Karpas-422 (cell line): ENCODE data around the gene F13A1. TPM values are rescaled to one million over a fixed set of nuclear protein-coding genes. Genes with fewer than 3 reads are reported as not detected.

Experiments
- DNase-seq: peaks from one replicate; pipeline ENCODE4 v3.0.0-alpha.2; 2015
- H2AFZ ChIP-seq: fragments of 200-600 bp; sonication (generic); 2 replicates; pipeline ENCODE4 v1.6.1; 2014; ENCODE audit warnings: antibody characterized with exemption, low read length, mixed read lengths
- H3K27ac ChIP-seq: fragments of 200-600 bp; sonication (generic); 2 replicates; pipeline ENCODE4 v1.5.1; 2014; ENCODE audit warnings: mild to moderate bottlenecking, low read length, moderate library complexity
- H3K27me3 ChIP-seq: fragments of 200-600 bp; sonication (generic); 2 replicates; pipeline ENCODE4 v1.6.1; 2014; ENCODE audit warnings: low read length, mixed read lengths
- H3K36me3 ChIP-seq: fragments of 200-600 bp; sonication (generic); 2 replicates; pipeline ENCODE4 v1.6.1; 2014; ENCODE audit warnings: low read length, mixed read lengths; ENCODE audit not compliant: insufficient read depth
- H3K4me1 ChIP-seq: fragments of 200-600 bp; sonication (generic); 2 replicates; pipeline ENCODE4 v1.6.1; 2014; ENCODE audit warnings: mild to moderate bottlenecking, low read length, mixed read lengths
- H3K4me2 ChIP-seq: fragments of 200-600 bp; sonication (generic); 2 replicates; pipeline ENCODE4 v1.6.1; 2014; ENCODE audit warnings: low read length, low read depth, mild to moderate bottlenecking; ENCODE audit not compliant: poor library complexity, severe bottlenecking
- H3K4me3 ChIP-seq: fragments of 200-600 bp; sonication (generic); 2 replicates; pipeline ENCODE4 v1.5.1; 2014; ENCODE audit warnings: mild to moderate bottlenecking, antibody characterized with exemption, low read length, mixed read lengths
- H3K79me2 ChIP-seq: fragments of 200-600 bp; sonication (generic); 2 replicates; pipeline ENCODE4 v1.6.1; 2014; ENCODE audit warnings: mild to moderate bottlenecking, low read length, mixed read lengths
- H3K9ac ChIP-seq: fragments of 200-600 bp; sonication (generic); 2 replicates; pipeline ENCODE4 v1.6.0; 2014; ENCODE audit warnings: low read length
- H3K9me2 ChIP-seq: fragments of 200-600 bp; sonication (generic), shearing (Covaris generic); replicated peaks from 2 replicates; pipeline ENCODE4 v1.6.0; 2014; ENCODE audit warnings: mild to moderate bottlenecking, low read length, moderate library complexity; ENCODE audit not compliant: insufficient read depth
- H3K9me3 ChIP-seq: fragments of 300-700, 200-600 bp; sonication (generic); 2 replicates; pipeline ENCODE4 v1.6.1; 2014; ENCODE audit warnings: low read length, mixed read lengths
- H4K20me1 ChIP-seq: fragments of 200-600 bp; sonication (generic); 2 replicates; pipeline ENCODE4 v1.6.1; 2014; ENCODE audit warnings: mild to moderate bottlenecking, antibody characterized with exemption, low read length, low read depth; ENCODE audit not compliant: insufficient read depth
- total RNA-seq: library from RNA; depleted of rRNA; stranded (reverse); fragments of >200 nt; shearing (Covaris generic); gene quantifications from 2 replicates; pipeline ENCODE4 v1.2.3, GENCODE V29; 2014; ENCODE audit warnings: low replicate concordance; rRNA removed

Gene F13A1
- total RNA-seq = 0.78 and 3.2 TPM in 2 replicates

- Histone ChIP-seq H4K20me1 (no peaks in the 10 kb centered on the region), H3K4me1 (peaks cover 39% of the 10 kb centered on the region), H3K79me2 (no peaks in the 10 kb centered on the region), H3K9me2 (no peaks in the 10 kb centered on the region), H3K4me2 (peak within 1 kb of the TSS; percentile 47), H3K4me3 (peak within 1 kb of the TSS; percentile 41; the same call in 1 of the 2 replicates), H3K9me3 (no peaks in the 10 kb centered on the region), H3K9ac (peak within 1 kb of the TSS; percentile 21; the same call in 1 of the 2 replicates), H3K27ac (no peak within 1 kb of the TSS), H3K36me3 (no peaks in the 10 kb centered on the region), H3K27me3 (no peaks in the 10 kb centered on the region; the same call in 1 of the 2 replicates), H2AFZ (no peak within 1 kb of the TSS)
- DNase-seq = peak; percentile 44
Measured at GRCh38 chr6:6319952-6320811, at the start of gene F13A1. Gene F13A1, minus strand, starts transcription at chr6:6320662. Its CDS starts 1,998 bp downstream, at chr6:6318664.

- Histone ChIP-seq H3K27me3 (no peaks in the 10 kb centered on the region), H3K9ac (no peak overlapping the region), H3K9me2 (no peaks in the 10 kb centered on the region), H3K36me3 (no peaks in the 10 kb centered on the region), H3K27ac (no peak overlapping the region), H2AFZ (no peak overlapping the region), H4K20me1 (no peaks in the 10 kb centered on the region), H3K4me3 (no peak overlapping the region), H3K4me1 (no peaks in the 10 kb centered on the region), H3K9me3 (no peaks in the 10 kb centered on the region), H3K4me2 (no peak overlapping the region), H3K79me2 (no peaks in the 10 kb centered on the region)
- DNase-seq = no peak
Measured at GRCh38 chr6:6368684-6369052, 48.2 kb upstream of the F13A1 start.

DNA sequence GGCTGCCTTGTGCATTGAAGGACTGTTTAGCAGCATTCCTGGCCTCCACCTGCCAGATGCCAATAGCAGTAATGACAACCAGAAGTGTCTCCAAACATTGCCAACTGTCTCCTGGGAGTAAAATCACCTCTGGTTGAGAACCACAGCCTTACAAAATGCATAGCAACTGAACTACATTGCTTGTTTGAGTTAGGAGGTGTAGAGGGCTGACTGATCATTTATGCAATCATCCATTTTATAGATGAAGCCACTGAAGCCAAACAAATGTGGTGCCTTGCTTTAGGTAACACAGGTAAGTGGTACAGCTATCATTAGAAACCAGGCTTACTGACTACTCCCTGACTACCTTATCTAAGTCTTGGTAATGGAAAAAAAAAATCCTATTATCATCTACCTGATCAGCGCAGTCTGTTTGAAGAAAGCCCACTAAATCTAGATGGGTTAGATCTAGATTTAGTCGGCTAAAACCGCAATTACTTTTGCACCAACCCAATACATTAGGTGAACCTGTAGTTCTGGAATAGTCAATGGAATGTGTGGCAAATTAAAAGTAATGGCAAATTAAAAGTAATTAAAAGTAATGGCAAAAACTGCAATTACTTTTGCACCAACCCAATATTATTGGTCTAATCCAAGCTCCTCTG is 47.7 kb upstream of the F13A1 start:
- H2AFZ ChIP-seq = no peak overlapping the region

DNA sequence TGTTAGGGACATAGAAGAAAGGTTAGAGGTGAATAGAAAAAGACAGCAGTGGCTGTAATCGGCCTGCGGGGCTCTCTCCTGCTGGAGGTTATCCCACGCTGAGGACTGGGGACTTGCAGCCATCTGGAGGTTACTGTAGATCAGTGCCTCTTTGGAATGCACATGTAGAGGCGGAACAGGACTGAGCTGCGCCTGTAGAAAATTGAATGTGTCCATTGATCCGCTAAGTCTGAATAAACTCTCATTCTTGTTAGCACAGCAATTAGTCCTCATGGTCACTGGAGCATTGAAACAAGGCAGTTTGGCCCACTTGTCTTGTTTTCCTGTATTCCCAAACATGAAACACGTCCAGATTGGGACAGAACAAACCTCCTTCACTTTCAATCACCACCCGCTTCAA is 46.3 kb upstream of the F13A1 start:
- Histone ChIP-seq H3K4me1 (no peaks in the 10 kb centered on the region), H3K4me2 (no peak overlapping the region), H3K27ac (no peak overlapping the region), H4K20me1 (no peaks in the 10 kb centered on the region), H3K36me3 (no peaks in the 10 kb centered on the region), H3K4me3 (no peak overlapping the region), H3K27me3 (no peaks in the 10 kb centered on the region), H3K9me3 (no peaks in the 10 kb centered on the region), H2AFZ (no peak overlapping the region), H3K9me2 (no peaks in the 10 kb centered on the region), H3K9ac (no peak overlapping the region), H3K79me2 (no peaks in the 10 kb centered on the region)
- no peak for DNase-seq

More for the DNA sequence above, 47.7 kb upstream of the F13A1 start:
- H3K9me2 ChIP-seq = no peaks in the 10 kb centered on the region
- no peaks in the 10 kb centered on the region for H3K36me3 ChIP-seq
- DNase-seq = no peak
- H3K4me3 ChIP-seq = no peak overlapping the region
- H3K4me1 ChIP-seq = no peaks in the 10 kb centered on the region
- H3K9me3 ChIP-seq = no peaks in the 10 kb centered on the region
- no peaks in the 10 kb centered on the region for H3K79me2 ChIP-seq
- H3K9ac ChIP-seq = no peak overlapping the region
- H3K4me2 ChIP-seq = no peak overlapping the region
- H3K27me3 ChIP-seq = no peaks in the 10 kb centered on the region
- H3K27ac ChIP-seq = no peak overlapping the region
- no peaks in the 10 kb centered on the region for H4K20me1 ChIP-seq

- Histone ChIP-seq H4K20me1 (no peaks in the 10 kb centered on the region), H3K9me3 (no peaks in the 10 kb centered on the region), H3K79me2 (no peaks in the 10 kb centered on the region), H2AFZ (no peak overlapping the region), H3K27ac (no peak overlapping the region), H3K4me3 (no peak overlapping the region), H3K36me3 (no peaks in the 10 kb centered on the region), H3K27me3 (no peaks in the 10 kb centered on the region), H3K4me1 (no peaks in the 10 kb centered on the region), H3K4me2 (no peak overlapping the region), H3K9ac (no peak overlapping the region), H3K9me2 (no peaks in the 10 kb centered on the region; the same call in 1 of the 2 replicates)
- DNase-seq = no peak
Measured at GRCh38 chr6:6365242-6365641, 44.8 kb upstream of the F13A1 start.

DNA sequence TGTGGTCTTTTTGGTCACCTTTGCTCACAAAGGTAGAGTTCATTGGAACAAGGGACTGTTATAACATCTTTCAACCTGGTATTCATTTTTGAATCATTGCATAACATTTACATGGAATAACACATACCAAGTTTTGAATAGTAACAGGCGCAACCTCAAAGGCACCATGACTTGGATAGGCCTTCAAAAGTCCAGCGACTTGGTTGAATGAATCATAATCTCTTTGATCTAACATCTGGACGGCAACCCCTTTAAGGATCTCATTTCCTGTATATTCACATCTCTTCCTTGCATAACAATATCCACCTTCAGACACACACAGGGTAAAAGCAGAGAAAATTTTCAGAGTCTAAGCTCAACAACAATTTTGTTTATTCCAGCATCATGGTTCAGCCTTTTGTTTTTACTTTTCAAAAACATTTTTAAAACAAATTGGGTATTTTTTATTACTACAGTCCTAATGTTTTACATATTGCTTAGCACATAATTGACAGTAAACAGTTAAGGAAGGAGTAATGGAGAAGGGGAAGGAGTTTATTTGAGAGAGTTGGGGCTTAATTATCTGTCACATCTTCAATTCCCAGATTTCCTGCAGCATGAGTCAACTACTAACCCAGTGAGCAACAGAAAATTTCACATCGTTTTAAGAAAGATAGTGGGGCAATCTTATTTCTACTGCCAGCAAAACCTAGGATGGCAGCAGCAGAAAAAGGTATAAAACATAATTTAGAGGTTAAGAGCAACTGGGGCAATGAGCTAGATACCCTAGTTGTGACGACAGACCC is 41.8 kb upstream of the F13A1 start:
- no peaks in the 10 kb centered on the region for H3K9me3 ChIP-seq
- no peak overlapping the region for H2AFZ ChIP-seq
- no peaks in the 10 kb centered on the region for H4K20me1 ChIP-seq
- no peak overlapping the region for H3K4me2 ChIP-seq
- no peaks in the 10 kb centered on the region; the same call in 1 of the 2 replicates for H3K9me2 ChIP-seq
- H3K4me3 ChIP-seq = no peak overlapping the region
- no peaks in the 10 kb centered on the region for H3K36me3 ChIP-seq
- H3K27ac ChIP-seq = no peak overlapping the region
- DNase-seq = no peak
- no peak overlapping the region for H3K9ac ChIP-seq
- no peaks in the 10 kb centered on the region for H3K79me2 ChIP-seq
- H3K27me3 ChIP-seq = no peaks in the 10 kb centered on the region
- H3K4me1 ChIP-seq = no peaks in the 10 kb centered on the region

DNA sequence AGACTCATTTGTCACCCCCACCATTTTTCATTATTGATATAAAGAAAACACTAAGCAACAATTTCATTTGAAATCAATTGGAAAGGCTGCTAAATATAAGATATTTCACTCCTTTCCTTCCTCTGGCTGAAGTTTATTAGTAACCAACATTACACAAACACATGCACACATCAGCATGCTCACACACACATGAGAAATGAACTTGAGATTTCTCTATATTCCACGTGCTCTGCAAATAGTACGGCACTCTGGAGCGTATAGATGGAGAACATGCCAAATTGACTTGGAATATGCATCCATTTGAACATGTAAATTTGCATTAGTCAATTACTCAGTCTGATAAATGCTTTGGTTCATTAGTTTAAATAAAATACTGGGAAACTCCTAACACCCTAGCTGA is 37.1 kb upstream of the F13A1 start:
- H3K4me3 ChIP-seq = no peak overlapping the region
- no peaks in the 10 kb centered on the region; the same call in 1 of the 2 replicates for H3K9me2 ChIP-seq
- no peaks in the 10 kb centered on the region for H3K4me1 ChIP-seq
- H3K9me3 ChIP-seq = no peaks in the 10 kb centered on the region
- H3K27ac ChIP-seq = no peak overlapping the region
- H3K27me3 ChIP-seq = no peaks in the 10 kb centered on the region
- no peak overlapping the region for H2AFZ ChIP-seq
- H3K4me2 ChIP-seq = no peak overlapping the region
- H4K20me1 ChIP-seq = no peaks in the 10 kb centered on the region
- H3K9ac ChIP-seq = no peak overlapping the region
- H3K36me3 ChIP-seq = no peaks in the 10 kb centered on the region
- H3K79me2 ChIP-seq = no peaks in the 10 kb centered on the region
- no peak for DNase-seq

DNA sequence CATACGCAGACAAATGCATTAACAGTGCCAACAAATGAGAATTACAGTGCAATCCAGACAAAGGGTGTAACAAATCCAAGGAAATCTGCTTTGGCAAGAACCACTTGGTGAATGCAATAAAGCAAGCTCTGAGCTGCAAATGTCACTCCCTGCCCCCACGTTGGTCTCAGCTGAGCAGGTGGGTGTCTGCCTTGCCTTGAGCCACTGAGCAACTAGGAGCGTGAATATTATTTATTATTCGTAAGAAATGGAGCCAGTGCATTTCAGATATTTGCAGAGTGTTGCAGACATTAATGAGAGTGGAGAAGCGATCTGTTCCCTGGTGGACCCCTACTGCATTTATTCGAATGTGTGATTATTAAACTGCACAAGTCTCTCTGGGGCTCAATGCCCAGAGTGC is 36.6 kb upstream of the F13A1 start:
- Histone ChIP-seq H3K27me3 (no peaks in the 10 kb centered on the region), H3K36me3 (no peaks in the 10 kb centered on the region), H3K79me2 (no peaks in the 10 kb centered on the region), H3K27ac (no peak overlapping the region), H2AFZ (no peak overlapping the region), H3K9ac (no peak overlapping the region), H3K4me1 (no peaks in the 10 kb centered on the region), H3K4me2 (no peak overlapping the region), H4K20me1 (no peaks in the 10 kb centered on the region), H3K4me3 (no peak overlapping the region), H3K9me2 (no peaks in the 10 kb centered on the region; the same call in 1 of the 2 replicates), H3K9me3 (no peaks in the 10 kb centered on the region)
- DNase-seq = no peak
